Measurements from ENCODE around the gene ARHGAP24. TPM values are rescaled to one million over a fixed set of nuclear protein-coding genes. Genes with fewer than 3 reads are reported as not detected.

The ARHGAP24 gene
- total RNA-seq, 1 experiment from 2014 or later: 1.3 TPM

DNA sequence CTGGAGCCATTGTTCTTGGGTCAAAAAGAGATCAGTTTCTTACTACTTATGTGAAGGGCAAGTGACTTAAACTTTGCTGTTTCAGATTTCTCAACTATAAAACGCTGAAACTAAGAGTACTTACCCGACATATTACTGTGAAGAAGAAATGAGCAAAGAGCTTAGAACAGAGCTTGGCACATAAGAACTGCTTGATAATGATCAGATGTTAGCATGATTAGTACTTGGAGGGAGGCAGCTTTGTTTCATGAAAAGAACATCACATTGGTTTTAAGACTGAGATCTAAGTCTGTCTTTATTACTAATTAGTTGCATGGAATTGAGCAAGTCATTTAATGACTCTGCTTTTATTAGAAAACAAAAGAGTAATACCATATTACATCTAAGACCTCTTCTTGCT, 169.1 kb downstream of the ARHGAP24 start:
- RAD21 ChIA-PET (ENCODE audit: low non-redundant PET in 1 of 2, low total read pairs in 2 of 2, uncharacterized antibody in 2 of 2, unreplicated experiment in 2 of 2): no interaction called here
- TF ChIP-seq YY1 (IDR thresholded peaks at IDR 0.05; ENCODE audit: extremely low read depth, insufficient replicate concordance, low read depth, low read length) (no peak), SP1 (IDR thresholded peaks at IDR 0.05; ENCODE audit: low read depth) (no peak), JUND (IDR thresholded peaks at IDR 0.05) (no peak)
- ATAC-seq (no peak), DNase-seq (ENCODE audit: low read depth, low spot score) (no peak)
- Histone ChIP-seq H3K27me3 (ENCODE audit: insufficient read depth, low read length) (no peaks in the 10 kb centered on the region), H3K4me3 (replicated peaks in 1 of 2; ENCODE audit: low read depth in 1 of 2, low read length in 2 of 2) (no peak overlapping the region), H3K4me2 (ENCODE audit: low read length) (no peak overlapping the region), H3K36me3 (ENCODE audit: control insufficient read depth in 1 of 2, insufficient read depth in 2 of 2, low read length in 2 of 2) (no peaks in the 10 kb centered on the region), H3K9me2 (ENCODE audit: insufficient read depth) (no peaks in the 10 kb centered on the region), H3K27ac (ENCODE audit: low read depth, low read length) (no peak overlapping the region), H4K20me1 (ENCODE audit: insufficient read depth) (no peaks in the 10 kb centered on the region), H3K79me2 (ENCODE audit: insufficient read depth, low read length) (no peaks in the 10 kb centered on the region), H2AFZ (ENCODE audit: low read depth, low read length, poor library complexity, severe bottlenecking) (no peak overlapping the region), H3K4me1 (ENCODE audit: control insufficient read depth in 1 of 2, insufficient read depth in 2 of 2, low read length in 2 of 2) (no peaks in the 10 kb centered on the region), H3K9me3 (ENCODE audit: control insufficient read depth in 1 of 2, insufficient read depth in 1 of 2, low read depth in 1 of 2, low read length in 2 of 2) (no peaks in the 10 kb centered on the region), H3K9ac (ENCODE audit: low read length) (no peak overlapping the region)
- CTCF ChIA-PET: no interaction called here
- intact Hi-C loops (cut with micrococcal nuclease): no loop called here
- POLR2A ChIA-PET: no interaction called here
- BruUV-seq (replicated peaks): no TSS peak

DNA sequence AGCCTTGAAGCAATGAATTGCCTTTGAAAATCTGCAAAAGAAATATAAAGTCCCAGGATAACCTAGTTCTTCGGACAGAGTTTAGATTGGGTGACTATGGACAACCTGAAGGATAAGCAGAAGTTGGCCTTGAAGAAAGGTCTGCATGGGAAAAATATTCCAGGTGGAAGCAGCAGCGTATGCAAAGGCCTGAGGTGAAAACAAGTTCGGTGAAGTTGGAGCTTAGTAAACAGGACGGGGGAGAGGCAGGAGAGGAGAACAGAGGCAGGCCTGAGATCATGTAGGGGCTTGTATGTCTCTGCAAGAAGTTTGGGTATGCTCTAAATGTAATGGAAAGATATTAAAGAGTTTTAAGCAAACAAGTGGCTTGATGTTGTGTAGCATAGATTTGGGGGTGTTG, 176.0 kb downstream of the ARHGAP24 start:
- DNase-seq (ENCODE audit: low read depth, low spot score): no peak
- intact Hi-C loops (cut with micrococcal nuclease): no loop called here

More for the DNA sequence above, 176.0 kb downstream of the ARHGAP24 start:
- Histone ChIP-seq H3K9ac (ENCODE audit: low read length) (no peak overlapping the region), H2AFZ (ENCODE audit: low read depth, low read length, poor library complexity, severe bottlenecking) (no peak overlapping the region), H3K79me2 (ENCODE audit: insufficient read depth, low read length) (no peaks in the 10 kb centered on the region), H3K27me3 (ENCODE audit: insufficient read depth, low read length) (no peaks in the 10 kb centered on the region), H3K36me3 (ENCODE audit: control insufficient read depth in 1 of 2, insufficient read depth in 2 of 2, low read length in 2 of 2) (no peaks in the 10 kb centered on the region), H3K9me3 (ENCODE audit: control insufficient read depth in 1 of 2, insufficient read depth in 1 of 2, low read depth in 1 of 2, low read length in 2 of 2) (no peaks in the 10 kb centered on the region), H3K4me1 (ENCODE audit: control insufficient read depth in 1 of 2, insufficient read depth in 2 of 2, low read length in 2 of 2) (no peaks in the 10 kb centered on the region), H4K20me1 (ENCODE audit: insufficient read depth) (no peaks in the 10 kb centered on the region), H3K4me2 (ENCODE audit: low read length) (no peak overlapping the region), H3K27ac (ENCODE audit: low read depth, low read length) (no peak overlapping the region), H3K9me2 (ENCODE audit: insufficient read depth) (no peaks in the 10 kb centered on the region), H3K4me3 (replicated peaks in 1 of 2; ENCODE audit: low read depth in 1 of 2, low read length in 2 of 2) (no peak overlapping the region)
- no peak for ATAC-seq
- TF ChIP-seq EZH2 (IDR thresholded peaks at IDR 0.05) (no peak), FOSL1 (IDR thresholded peaks at IDR 0.05; ENCODE audit: low read depth) (no peak), POLR2A (IDR thresholded peaks at IDR 0.05; ENCODE audit: borderline replicate concordance, extremely low read depth, insufficient read depth, insufficient read length) (no peak), EZH2phosphoT487 (IDR thresholded peaks at IDR 0.05; ENCODE audit: borderline replicate concordance) (no peak), SIN3A (IDR thresholded peaks at IDR 0.05; ENCODE audit: low read depth) (no peak), EGR1 (IDR thresholded peaks at IDR 0.05; ENCODE audit: low read depth) (no peak), SRF (IDR thresholded peaks at IDR 0.05; ENCODE audit: low read depth) (no peak), SP1 (IDR thresholded peaks at IDR 0.05; ENCODE audit: low read depth) (no peak), YY1 (IDR thresholded peaks at IDR 0.05; ENCODE audit: extremely low read depth, insufficient replicate concordance, low read depth, low read length) (no peak), ELF1 (IDR thresholded peaks at IDR 0.05; ENCODE audit: borderline replicate concordance, low read depth) (no peak), POLR2AphosphoS5 (IDR thresholded peaks at IDR 0.05; ENCODE audit: low read depth, low read length) (no peak), RAD21 (IDR thresholded peaks at IDR 0.05; ENCODE audit: low read depth) (no peak), ZFX (IDR thresholded peaks at IDR 0.05) (no peak)
- TF ChIP-seq, protein P1, sequence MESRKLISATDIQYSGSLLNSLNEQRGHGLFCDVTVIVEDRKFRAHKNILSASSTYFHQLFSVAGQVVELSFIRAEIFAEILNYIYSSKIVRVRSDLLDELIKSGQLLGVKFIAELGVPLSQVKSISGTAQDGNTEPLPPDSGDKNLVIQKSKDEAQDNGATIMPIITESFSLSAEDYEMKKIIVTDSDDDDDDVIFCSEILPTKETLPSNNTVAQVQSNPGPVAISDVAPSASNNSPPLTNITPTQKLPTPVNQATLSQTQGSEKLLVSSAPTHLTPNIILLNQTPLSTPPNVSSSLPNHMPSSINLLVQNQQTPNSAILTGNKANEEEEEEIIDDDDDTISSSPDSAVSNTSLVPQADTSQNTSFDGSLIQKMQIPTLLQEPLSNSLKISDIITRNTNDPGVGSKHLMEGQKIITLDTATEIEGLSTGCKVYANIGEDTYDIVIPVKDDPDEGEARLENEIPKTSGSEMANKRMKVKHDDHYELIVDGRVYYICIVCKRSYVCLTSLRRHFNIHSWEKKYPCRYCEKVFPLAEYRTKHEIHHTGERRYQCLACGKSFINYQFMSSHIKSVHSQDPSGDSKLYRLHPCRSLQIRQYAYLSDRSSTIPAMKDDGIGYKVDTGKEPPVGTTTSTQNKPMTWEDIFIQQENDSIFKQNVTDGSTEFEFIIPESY (IDR thresholded peaks at IDR 0.05; ENCODE audit: extremely low read depth, insufficient replicate concordance, low read length): no peak
- TF ChIP-seq, protein P2, sequence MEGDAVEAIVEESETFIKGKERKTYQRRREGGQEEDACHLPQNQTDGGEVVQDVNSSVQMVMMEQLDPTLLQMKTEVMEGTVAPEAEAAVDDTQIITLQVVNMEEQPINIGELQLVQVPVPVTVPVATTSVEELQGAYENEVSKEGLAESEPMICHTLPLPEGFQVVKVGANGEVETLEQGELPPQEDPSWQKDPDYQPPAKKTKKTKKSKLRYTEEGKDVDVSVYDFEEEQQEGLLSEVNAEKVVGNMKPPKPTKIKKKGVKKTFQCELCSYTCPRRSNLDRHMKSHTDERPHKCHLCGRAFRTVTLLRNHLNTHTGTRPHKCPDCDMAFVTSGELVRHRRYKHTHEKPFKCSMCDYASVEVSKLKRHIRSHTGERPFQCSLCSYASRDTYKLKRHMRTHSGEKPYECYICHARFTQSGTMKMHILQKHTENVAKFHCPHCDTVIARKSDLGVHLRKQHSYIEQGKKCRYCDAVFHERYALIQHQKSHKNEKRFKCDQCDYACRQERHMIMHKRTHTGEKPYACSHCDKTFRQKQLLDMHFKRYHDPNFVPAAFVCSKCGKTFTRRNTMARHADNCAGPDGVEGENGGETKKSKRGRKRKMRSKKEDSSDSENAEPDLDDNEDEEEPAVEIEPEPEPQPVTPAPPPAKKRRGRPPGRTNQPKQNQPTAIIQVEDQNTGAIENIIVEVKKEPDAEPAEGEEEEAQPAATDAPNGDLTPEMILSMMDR (IDR thresholded peaks at IDR 0.05 in 2 of 3, conservative IDR thresholded peaks at IDR 0.05 in 1 of 3; ENCODE audit: borderline replicate concordance in 1 of 3, insufficient read depth in 1 of 3, low read depth in 2 of 3, low read length in 2 of 3): no peak
- TF ChIP-seq, protein P3, sequence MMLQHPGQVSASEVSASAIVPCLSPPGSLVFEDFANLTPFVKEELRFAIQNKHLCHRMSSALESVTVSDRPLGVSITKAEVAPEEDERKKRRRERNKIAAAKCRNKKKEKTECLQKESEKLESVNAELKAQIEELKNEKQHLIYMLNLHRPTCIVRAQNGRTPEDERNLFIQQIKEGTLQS (IDR thresholded peaks at IDR 0.05): no peak
- ChIA-PET RAD21 (ENCODE audit: low non-redundant PET in 1 of 2, low total read pairs in 2 of 2, uncharacterized antibody in 2 of 2, unreplicated experiment in 2 of 2) (no interaction called here), POLR2A (no interaction called here), CTCF (no interaction called here)
- BruUV-seq (replicated peaks): no TSS peak
